GM19025 (cell line): Measurements from ENCODE around the gene DNAL1.
"Not testable (repeated sequence)": the region's sequence is repeated elsewhere in the genome, so short reads cannot be mapped to it uniquely, and the experiment has no call there.

Source experiments
- ATAC-seq: cut with Tn5 transposase; IDR thresholded peaks from one replicate; pipeline ENCODE4 v1.9.1; 2021; ENCODE audit warnings: mild to moderate bottlenecking, low read depth, moderate library complexity; ENCODE audit not compliant: unreplicated experiment

DNAL1 gene, protein sequence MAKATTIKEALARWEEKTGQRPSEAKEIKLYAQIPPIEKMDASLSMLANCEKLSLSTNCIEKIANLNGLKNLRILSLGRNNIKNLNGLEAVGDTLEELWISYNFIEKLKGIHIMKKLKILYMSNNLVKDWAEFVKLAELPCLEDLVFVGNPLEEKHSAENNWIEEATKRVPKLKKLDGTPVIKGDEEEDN

DNA sequence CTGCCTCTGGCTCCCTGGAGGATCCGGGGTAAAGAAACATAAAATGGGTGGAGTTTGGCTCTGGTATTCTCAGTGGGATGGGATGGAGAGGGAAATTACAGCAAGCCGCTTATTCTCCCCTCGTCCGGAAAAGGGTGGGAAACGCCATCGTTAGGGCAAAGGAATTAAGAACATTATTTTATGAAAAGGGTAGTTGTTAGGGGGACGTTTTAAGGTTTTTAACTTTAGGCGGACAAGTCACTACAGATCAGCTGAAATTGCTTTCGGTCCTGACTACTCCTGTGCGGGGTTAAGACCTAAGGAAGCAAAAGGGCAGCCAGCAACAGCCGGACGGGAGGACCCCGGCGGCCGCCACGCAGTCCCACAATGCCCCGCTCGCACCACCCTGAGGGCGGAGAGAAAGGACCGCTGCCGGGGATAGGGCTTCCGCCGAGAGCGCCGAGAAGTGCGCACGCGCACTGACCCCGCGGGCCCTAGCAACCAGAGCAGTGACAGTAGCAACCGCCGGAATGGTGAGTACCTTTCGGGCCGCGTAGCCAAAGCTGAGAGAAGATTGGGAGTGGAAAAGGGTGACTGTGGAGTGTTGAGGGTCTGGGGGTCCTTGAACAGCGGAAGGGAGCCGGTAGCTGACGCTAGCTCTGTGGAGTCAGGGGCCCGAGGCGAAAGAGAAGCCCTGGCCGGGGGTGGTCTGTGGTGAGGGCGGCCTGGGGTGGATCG is at the start of gene DNAL1:
TSS of gene DNAL1 (plus strand) at position 456 of the 717 bp plus-strand sequence. CDS start at position 510, 54 bp downstream.
- peak; percentile 95 for ATAC-seq

DNA sequence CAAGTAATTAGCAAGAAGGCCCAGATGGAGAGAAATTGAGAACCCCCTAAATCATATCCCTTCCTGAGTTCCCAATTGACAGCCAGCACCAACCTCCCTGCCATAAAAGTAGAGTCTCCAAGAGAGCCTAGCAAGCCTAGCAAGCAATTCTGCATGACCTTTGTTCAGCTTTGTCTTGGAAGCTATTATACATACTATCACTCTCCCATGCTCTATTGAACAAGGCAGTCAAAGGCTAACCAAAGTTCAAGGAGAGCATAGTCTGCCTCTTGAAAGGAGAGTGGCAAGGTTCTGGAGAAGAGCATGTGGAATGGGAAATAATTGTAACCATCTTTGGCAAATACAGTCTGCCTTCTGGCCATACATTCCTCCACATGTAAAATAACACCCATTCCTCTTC is 45.3 kb upstream of the DNAL1 start:
- ATAC-seq = no peak

DNA sequence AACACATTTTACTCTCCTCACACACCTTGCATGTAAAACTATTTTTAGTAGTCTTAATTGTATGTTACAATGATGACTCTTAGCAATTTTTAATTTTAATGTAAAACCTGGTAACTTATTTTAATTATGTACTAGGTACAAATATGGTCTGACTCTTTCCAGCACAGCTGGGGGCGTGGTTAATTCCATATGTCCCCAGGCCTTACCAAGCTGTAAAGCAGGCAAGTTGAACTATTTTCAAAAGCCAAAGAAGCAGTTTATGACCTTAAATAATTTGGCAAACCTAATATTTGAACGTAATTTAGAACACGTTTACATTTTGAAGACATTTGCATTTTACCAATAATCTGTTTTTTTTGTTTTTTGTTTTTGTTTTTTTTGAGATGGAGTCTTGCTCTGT is 41.8 kb upstream of the DNAL1 start:
- ATAC-seq = no peak

DNA sequence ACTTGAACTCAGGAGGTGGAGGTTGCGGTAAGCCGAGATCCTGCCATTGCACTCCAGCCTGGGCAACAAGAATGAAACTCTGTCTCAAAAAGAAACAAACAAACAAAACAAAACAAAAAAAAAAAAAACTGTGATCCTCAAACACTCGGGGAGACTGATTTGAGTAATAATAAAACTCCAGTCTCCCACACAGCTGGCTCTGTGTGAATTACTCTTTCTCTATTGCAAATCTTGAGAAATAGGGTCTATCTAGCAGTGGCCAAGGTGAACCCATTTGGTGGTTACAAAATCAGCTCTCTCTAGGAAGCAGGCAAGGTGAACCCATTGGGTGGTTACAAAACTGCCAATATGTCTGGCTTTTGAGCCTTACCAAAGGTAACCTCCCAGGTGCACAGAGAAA is 38.5 kb upstream of the DNAL1 start:
- no peak for ATAC-seq

DNA sequence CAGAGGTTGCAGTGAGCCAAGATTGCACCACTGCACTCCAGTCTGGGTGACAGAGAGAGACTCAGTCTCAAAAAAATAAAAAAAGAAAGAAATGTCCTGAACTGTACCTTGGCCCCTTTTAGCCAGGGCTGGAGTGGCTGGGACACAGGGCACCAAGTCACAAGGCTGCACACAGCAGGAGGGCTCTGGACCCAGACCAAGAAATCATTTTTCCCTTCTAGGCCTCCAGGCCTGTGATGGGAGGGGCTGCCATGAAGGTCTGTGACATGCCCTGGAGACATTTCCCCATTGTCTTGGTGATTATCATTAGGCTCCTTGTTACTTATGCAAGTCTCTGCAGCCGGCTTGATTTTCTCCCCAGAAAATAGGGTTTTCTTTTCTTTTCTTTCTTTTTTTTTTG is 37.5 kb upstream of the DNAL1 start:
- no peak for ATAC-seq

DNA sequence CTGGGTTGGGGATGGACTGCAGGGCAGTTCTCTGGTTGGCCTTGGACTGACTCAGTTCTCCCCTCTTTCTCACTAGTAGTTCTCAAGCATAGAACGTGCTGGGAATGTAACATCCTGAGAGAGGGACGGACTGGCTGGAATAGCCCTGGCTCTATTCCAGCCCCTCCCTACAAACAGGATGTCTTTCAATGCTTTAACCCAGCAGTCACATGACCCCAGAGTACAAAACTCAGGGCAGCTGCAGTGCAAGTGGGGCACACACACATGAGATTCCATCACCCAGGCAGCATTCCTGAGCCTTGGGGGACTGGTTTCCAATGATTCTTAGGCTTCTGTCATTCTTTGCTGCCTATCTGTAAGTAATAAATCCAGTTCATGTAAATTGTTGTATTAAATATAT is 34.1 kb upstream of the DNAL1 start:
- no peak for ATAC-seq

DNA sequence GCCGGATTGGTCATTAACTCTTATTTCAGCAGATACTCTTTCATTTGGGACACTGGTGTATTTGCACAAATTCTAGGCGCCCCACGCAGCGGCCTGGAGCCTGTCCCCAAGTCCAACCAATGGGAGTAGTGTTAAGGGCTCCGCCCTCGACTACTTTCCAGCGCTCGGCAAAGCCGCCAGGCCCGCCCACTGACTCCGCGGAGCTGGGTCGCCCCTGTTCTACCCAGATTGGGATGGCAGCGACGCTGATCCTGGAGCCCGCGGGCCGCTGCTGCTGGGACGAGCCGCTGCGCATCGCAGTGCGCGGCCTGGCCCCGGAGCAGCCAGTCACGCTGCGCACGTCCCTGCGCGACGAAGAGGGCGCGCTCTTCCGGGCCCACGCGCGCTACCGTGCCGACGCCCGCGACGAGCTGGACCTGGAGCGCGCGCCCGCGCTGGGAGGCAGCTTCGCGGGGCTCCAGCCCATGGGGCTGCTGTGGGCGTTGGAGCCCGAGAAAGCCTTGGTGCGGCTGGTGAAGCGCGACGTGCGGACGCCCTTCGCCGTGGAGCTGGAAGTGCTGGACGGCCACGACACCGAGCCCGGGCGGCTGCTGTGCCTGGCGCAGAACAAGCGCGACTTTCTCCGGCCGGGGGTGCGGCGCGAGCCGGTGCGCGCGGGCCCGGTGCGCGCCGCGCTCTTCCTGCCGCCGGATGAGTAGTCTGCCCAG is 32.3 kb upstream of the DNAL1 start, which contains the start of gene ACOT6:
TSS of gene ACOT6 (plus strand) at position 179 of the 707 bp plus-strand sequence. CDS start at position 234, 55 bp downstream.
- peak; percentile 77 for ATAC-seq

DNA sequence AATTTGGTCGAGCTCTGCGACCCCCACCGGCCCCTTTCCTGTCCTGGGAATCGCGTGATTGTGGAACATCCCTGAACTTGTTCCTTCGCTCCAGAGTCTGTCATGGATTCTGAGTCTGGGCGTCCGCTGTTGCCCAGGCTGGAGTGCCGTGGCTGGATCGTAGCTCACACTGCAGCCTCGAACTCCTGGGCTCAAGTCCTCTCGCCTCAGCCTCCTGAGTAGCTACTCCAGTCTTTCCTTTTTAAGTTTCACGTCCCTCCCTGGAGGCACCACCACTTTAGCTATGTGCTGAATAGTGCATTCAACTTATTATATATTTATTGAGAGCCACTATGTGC is 31.8 kb upstream of the DNAL1 start:
- ATAC-seq = no peak

DNA sequence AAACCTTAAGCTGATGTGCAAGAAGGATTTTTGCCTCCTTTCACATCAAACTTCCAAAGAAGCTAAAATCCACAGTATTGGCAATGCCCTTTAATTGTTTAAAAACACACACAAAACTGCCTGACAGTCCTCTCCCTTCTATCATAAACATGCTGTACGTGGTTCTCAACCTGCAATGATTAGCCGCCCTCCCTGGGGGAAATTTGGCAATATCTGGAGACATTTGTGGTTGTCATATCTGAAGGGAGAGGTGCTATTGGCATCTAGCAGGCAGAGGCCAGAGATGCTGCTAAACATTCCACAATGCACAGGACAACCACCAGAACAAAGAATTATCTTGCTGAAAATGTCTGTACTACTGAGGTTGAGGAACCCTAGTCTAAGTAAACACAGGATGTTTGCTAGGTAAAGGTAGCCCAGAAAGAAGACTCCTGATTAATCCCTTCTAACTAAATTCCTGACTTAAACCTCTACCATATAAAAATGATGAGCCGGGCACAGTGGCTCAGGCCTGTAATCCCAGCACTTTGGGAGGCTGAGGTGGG is 31.3 kb upstream of the DNAL1 start:
- ATAC-seq = no peak

DNA sequence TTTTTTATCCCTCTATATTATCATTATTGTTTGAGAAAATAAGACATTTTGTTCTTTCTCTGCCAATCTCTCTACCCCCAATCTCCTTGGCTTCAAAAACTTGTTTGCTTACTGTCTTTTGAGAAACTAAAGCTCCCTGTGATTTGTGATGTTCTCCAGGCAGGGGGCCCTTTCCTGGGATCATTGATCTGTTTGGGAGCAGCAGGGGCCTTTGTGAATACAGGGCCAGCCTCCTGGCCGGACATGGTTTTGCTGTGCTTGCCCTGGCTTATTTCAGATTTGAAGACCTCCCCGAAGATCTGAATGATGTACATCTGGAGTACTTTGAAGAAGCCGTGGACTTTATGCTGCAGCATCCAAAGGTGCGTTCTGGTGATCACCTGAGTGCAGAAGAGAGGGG is 28.0 kb upstream of the DNAL1 start:
- no peak for ATAC-seq

DNA sequence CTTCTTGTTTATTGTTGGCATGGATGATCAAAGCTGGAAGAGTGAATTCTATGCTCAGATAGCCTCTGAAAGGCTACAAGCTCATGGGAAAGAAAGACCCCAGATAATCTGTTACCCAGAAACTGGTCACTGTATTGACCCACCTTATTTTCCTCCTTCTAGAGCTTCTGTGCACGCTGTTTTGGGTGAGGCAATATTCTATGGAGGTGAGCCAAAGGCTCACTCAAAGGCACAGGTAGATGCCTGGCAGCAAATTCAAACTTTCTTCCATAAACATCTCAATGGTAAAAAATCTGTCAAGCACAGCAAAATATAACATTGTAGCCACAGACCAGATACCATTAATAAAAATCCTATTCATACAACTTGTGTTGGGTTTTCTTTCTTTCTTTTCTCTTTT is 25.3 kb upstream of the DNAL1 start:
- ATAC-seq = no peak

DNA sequence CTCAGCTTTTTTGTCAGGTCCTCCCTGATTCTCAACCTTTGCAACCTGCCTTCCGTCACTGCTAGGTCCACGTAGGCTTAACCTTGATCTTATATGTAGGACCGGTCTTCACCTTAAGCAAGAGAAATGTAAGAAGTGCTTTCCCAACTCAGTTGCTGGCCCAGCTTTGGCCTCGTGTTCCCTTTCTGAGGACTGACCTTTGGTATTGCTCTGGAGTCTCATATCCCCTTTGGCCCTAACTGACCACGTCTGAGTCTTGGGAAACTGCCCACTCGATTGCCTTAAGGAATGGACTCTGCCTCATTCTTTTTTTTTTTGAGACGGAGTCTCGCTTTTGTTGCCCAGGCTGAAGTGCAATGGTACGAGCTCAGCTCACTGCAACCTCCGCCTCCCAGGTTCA is 24.5 kb upstream of the DNAL1 start:
- ATAC-seq = no peak

DNA sequence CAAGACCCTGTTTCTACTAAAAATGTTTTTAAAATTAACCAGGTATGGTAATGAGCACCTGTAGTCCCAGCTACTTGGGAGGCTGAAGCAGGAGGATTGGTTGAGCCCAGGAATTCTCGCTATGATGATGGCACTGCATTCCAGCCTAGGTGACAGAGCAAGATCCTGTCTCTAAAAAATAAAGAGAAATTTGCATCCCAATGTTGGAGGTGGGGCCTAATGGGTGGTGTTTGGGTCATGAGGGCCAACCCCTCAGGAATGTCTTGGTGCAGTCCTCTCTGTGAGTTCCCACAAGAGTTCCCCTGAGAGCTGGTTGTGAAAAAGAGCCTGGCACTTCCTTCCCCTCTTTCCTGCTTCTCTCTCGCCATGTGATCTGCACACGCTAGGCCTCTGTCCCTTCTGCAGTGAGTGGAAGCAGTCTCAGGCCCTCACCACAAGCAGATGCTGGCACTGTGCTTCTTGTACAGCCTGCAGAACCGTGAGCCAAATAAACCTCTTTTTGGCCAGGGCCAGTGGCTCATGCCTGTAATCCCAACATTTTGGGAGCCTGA is 21.2 kb upstream of the DNAL1 start:
- no peak for ATAC-seq

DNA sequence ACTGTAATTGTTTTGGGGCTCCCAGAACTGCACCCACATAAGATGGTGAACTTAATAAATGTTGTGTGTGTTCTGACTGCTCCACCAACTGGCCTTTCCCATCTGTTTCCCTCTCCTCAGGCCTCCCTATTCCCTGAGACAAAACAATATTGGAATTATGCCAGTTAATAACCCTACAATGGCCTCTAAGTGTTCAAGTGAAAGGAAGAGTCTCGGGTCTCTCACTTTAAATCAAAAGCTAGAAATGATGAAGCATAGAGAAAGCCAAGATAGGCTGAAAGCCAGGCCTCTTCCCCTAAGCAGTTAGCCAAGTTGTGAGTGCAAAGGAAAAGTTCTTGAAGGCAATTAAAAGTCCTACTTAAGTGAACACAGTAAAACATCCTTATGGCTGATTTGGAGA is 19.1 kb upstream of the DNAL1 start:
- no peak for ATAC-seq

DNA sequence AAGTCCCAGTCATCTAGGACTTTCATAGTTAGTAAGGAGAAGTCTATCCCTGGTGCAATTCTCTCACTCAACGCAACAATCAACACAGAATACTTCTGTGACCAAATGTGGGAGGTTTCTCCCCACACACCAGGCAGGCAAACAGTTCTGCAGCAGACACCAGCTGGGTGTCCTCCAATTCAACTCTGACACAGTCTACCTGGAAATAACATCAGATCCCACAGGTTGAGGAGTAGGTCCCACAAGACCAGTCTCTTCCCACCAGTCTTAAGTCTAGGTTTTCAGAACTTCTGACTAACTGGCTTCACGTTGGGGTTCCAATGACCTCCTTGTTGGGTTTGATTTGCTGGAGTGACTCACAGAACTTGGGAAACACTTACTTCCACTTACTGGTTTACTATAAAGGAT is 17.6 kb upstream of the DNAL1 start:
- no peak for ATAC-seq

DNA sequence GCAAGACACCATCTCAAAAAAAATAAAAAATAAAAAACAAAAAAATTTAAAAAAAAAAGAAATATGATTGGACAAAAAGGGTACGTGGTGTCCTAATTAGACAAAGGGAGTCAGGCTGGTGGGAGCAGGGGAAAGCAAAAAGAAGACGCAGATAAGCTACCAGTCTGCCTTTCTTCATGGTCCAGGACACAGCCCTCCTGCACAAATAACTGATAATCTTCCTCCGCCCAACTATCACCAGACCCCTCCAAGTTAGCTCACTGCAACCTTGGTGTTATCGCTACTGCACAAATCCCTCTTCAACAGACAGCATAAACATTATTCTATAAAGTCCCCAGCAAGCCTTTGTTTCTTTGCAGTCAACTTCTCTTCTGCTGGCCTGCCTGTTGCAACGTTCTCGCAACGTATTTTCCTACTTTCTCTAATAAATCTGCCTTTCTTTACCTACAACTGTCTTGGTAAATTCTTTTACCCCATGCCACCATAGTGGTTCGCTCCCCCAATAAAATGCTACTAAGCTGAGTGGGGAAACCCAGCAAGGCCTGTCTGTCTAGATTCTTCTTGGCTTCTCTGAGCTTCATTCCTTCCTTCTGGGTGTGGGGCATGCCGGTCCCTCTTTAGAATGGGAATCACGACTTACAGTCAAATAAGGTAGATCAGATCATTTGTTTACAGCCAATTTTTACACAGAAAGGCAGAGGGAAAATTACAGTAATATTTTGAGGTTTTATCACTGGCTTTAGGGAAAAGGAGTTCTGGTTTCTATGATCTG is 14.6 kb upstream of the DNAL1 start:
- ATAC-seq = no peak

DNA sequence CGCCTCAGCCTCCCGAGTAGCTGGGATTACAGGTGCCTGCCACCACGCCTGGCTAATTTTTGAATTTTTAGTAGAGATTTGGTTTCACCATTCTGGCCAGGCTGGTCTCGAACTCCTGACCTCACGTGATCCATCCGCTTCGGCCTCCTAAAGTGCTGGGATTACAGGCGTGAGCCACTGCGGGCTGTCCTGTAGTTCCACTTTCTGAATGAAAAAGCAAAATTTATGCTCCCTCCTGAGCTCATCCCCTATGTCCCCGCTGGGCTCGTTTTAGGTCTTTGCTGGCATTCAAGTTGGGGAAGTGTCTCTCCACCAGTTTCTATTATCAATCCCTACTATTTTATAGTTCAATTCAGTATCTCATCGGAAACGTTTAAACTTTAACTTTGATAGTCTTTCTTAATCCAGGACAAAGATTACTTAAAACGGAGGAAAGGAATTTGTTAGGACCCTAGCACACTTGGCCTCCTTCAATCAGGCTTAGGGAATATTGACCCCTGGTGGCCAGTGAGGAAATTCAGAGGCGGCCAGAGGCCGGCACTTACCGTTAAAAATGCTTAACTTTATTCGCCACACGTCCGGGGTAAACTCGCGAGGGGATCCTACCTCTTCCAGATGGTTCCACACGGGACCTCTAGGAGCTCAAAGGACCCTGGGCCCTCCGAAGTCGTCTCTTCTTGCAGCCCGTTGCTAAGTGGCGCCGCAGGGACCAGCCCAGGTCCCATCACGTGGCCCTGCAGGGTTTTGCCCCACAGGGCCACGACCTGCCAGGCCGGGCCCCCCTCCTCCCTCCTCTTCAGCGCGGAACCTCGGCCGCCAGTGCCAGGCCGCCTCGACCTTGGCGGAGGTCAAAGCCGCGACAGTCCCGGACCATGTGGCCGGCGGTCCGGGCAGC is 11.4 kb upstream of the DNAL1 start:
- peak; percentile 65 for ATAC-seq

DNA sequence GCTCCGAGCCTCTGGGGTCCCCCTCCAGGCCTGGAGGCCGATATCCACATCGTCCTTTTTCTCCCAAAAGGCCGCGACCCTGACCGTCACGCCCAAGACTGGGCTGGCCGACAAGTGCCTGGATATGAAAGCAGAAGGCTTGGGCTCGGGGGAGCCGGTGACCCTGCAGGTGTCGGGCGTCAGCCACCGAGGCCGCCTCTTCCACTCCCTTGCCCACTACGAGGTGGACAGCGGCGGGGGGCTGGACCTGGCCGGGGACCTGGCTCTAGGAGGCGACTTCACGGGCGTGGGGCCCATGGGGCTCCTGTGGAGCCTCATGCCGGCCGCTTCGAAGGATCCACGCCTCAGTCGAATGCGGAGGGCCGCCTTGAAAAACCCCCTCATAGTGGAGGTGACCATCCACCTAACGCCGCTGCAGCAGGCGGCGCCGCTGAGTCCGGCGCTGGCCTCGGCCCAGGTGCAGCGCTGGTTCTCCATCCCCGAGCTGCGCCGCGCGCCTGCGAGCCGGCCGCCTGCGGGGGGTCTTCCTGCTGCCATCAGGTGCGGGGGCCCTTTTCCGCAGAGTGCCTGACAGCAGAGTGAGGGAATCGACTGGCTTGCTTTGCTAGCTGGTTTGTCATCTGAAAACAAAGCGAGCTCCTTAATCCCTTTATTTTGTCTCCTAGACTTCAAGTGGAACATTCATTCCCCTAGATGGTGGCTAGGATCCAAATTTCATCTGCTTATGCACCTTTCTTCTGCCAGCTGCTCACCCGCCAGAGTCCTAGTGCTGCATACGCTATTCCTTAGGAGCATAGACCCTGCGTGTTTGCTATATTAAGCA is 10.6 kb upstream of the DNAL1 start:
- ATAC-seq = peak; percentile 18

DNA sequence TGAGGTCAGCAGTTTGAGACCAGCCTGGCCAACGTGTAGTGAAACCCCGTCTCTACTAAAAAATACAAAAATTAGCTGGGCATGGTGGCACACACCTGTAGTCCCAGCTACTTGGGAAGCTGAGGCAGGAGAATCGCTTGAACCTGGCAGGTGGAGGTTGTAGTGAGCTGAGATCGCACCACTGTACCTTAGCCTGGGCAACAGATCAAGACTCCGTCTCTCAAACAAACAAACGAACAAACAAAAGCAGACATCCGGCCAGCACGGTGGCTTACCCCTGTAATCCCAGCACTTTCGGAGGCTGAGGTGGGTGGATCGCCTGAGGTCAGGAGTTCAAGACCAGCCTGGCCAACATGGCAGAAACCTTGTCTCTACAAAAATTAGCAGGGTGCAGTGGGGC is 8.4 kb upstream of the DNAL1 start:
- not testable (repeated sequence) for ATAC-seq
